BLaER1 (cell line): Measurements from ENCODE around the gene EIF4G3.
A peak's percentile ranks its signal among the peaks of the same experiment; 100 is the strongest.

ENCODE experiments used
- H3K27ac ChIP-seq: shearing (Covaris generic); formaldehyde crosslinking; 2 replicates; pipeline ENCODE4 v1.8.1; 2022
- H3K27me3 ChIP-seq: shearing (Covaris generic); formaldehyde crosslinking; 2 replicates; pipeline ENCODE4 v1.8.1; 2022
- H3K36me3 ChIP-seq: shearing (Covaris generic); formaldehyde crosslinking; 2 replicates; pipeline ENCODE4 v1.8.1; 2022
- H3K4me1 ChIP-seq: shearing (Covaris generic); formaldehyde crosslinking; 2 replicates; pipeline ENCODE4 v1.8.1; 2022
- H3K4me2 ChIP-seq: shearing (Covaris generic); formaldehyde crosslinking; 2 replicates; pipeline ENCODE4 v1.8.1; 2022
- H3K4me3 ChIP-seq: shearing (Covaris generic); formaldehyde crosslinking; 2 replicates; pipeline ENCODE4 v1.8.1; 2022
- H3K9ac ChIP-seq: shearing (Covaris generic); formaldehyde crosslinking; 2 replicates; pipeline ENCODE4 v1.8.1; 2022
- H3K9me3 ChIP-seq: shearing (Covaris generic); formaldehyde crosslinking; 2 replicates; pipeline ENCODE4 v1.8.1; 2022
- H4K20me1 ChIP-seq: shearing (Covaris generic); formaldehyde crosslinking; 2 replicates; pipeline ENCODE4 v1.8.1; 2022
- Cebpa-rat ChIP-seq: shearing (Covaris generic); IDR thresholded peaks from 2 replicates; pipeline ENCODE4 v1.8.1; 2022

Gene EIF4G3

GRCh38 chr1:20975668-20976067 lies 201.0 kb downstream of the EIF4G3 start:
- Histone ChIP-seq H3K27ac (no peak overlapping the region), H3K4me3 (no peak overlapping the region), H3K9ac (no peak overlapping the region), H3K9me3 (no peaks in the 10 kb centered on the region), H3K27me3 (no peaks in the 10 kb centered on the region), H3K36me3 (peaks cover 49% of the 10 kb centered on the region), H3K4me2 (no peak overlapping the region), H4K20me1 (no peaks in the 10 kb centered on the region), H3K4me1 (no peaks in the 10 kb centered on the region)
- TF ChIP-seq Cebpa-rat: no peak

GRCh38 chr1:20974951-20975350 lies 201.7 kb downstream of the EIF4G3 start:
- Histone ChIP-seq H3K9ac (no peak overlapping the region), H3K27me3 (no peaks in the 10 kb centered on the region), H3K27ac (no peak overlapping the region), H3K4me3 (no peak overlapping the region), H4K20me1 (no peaks in the 10 kb centered on the region), H3K4me2 (no peak overlapping the region), H3K4me1 (no peaks in the 10 kb centered on the region), H3K36me3 (peaks cover 49% of the 10 kb centered on the region), H3K9me3 (no peaks in the 10 kb centered on the region)
- TF ChIP-seq Cebpa-rat: no peak

- TF ChIP-seq Cebpa-rat: no peak
- H3K4me1 ChIP-seq: no peaks in the 10 kb centered on the region
- no peak overlapping the region for H3K4me3 ChIP-seq
- H3K9ac ChIP-seq: no peak overlapping the region
- no peaks in the 10 kb centered on the region for H3K9me3 ChIP-seq
- H4K20me1 ChIP-seq: no peaks in the 10 kb centered on the region
- H3K27ac ChIP-seq: no peak overlapping the region
- H3K4me2 ChIP-seq: no peak overlapping the region
- peaks cover 49% of the 10 kb centered on the region for H3K36me3 ChIP-seq
- H3K27me3 ChIP-seq: no peaks in the 10 kb centered on the region
These were observed 202.6 kb downstream of the EIF4G3 start for GRCh38 chr1:20974069-20974468.

DNA sequence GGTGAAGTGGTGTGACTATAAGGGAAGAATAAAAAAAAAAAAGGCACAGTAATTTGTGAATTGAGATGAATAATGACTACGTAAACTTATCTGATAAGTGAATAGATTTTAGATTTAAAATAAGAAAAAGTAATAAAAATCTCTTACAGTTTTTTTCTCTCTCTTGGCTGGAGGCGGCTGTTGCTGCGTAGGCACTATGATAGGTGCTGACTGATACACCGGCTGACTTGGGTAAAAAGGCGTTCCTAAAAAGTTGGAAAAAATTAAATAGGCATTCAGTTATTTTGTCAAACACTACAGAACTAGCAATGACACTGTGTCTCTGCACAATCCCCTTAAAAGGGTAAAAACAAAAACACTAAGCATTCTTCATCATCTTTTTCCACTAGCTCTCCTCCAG lies 203.8 kb downstream of the EIF4G3 start:
- no peak for TF ChIP-seq Cebpa-rat
- no peaks in the 10 kb centered on the region for H3K9me3 ChIP-seq

DNA sequence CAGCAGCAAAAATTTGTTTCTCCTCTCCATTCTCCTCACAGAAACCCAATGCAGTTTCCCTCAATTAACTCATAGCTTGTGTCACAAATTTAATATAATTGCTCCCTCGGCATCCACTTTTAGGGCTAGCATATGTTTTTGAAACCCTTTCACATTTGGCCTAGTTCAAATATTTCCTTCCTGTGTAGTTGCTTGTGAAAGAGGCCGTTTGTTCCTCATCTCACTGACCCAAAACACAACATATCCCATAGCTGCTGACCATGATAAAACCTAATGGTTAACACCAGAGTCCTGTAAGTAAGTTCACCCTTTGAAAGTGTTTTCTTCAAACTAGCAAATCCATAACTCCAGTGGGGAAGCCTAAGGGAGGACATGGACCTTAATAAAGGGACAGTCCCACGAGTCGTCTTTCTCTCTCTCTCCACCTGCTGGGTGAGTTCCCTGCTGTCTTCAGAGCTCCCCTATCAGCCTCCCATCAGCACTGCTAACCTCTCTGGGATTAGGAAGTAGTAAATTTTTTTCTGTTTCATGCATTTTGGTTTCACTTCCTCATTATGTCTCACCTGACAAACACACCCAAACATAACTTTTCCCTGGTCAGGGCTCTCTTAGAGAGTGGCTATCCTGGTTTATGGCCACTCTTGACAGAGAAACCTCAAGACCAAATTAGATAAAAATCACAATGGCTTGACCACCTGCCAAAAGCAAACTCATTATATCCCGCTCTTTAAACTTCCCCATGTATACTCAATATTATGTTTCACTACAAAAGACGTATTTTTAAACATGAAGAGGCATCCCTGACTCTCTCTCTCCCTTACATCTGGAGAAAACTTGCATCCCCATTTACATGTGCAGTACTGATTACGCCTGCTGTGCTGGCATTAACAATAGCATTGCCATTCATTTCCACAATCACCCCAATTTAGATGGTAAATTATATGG lies 211.9 kb downstream of the EIF4G3 start:
- H3K4me1 ChIP-seq: peaks cover 13% of the 10 kb centered on the region
- H3K27me3 ChIP-seq: no peaks in the 10 kb centered on the region
- H3K9me3 ChIP-seq: no peaks in the 10 kb centered on the region
- H4K20me1 ChIP-seq: peaks cover 7% of the 10 kb centered on the region; the same call in 1 of the 2 replicates
- no peak overlapping the region for H3K4me3 ChIP-seq
- H3K4me2 ChIP-seq: peak overlapping the region; percentile 15; the same call in 1 of the 2 replicates
- peaks cover 47% of the 10 kb centered on the region for H3K36me3 ChIP-seq
- no peak overlapping the region for H3K9ac ChIP-seq
- no peak overlapping the region for H3K27ac ChIP-seq
- no peak for TF ChIP-seq Cebpa-rat

More for the DNA sequence above, 203.8 kb downstream of the EIF4G3 start:
- Histone ChIP-seq H3K27me3 (no peaks in the 10 kb centered on the region), H3K4me2 (no peak overlapping the region), H3K4me3 (no peak overlapping the region), H4K20me1 (no peaks in the 10 kb centered on the region), H3K36me3 (peaks cover 60% of the 10 kb centered on the region), H3K9ac (no peak overlapping the region), H3K27ac (no peak overlapping the region), H3K4me1 (no peaks in the 10 kb centered on the region)

DNA sequence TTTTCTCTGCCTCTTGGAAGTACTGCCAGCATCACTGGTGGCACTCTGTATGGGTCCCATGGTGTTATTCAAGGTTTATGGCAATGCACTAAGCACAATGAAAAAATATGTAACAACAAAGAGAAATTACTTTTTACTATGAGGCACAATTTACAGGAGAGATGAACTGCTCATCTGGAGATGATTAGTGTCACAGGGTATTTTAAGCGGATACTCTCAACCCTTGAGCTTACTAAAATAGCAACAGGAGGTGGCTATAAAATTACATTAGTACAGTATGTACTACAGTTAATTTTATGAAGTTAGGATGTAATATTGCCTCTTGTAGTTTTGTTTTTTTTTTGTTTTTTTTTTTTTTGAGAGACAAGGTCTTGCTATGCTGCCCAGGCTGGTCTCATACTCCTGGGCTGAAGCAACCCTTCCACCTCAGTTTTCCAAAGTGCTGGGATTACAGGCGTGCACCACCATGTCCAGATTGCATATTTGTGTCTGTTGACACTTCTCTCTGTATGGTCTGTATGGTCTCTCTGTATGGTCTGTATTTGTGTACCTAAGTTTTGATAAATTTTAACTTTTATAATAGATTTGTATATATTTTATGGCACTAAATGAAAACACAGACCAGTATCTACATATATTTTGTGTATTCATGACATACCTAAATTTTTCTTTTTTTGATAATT lies 214.0 kb downstream of the EIF4G3 start:
- Histone ChIP-seq H3K4me3 (no peak overlapping the region), H3K9me3 (no peaks in the 10 kb centered on the region), H4K20me1 (peaks cover 21% of the 10 kb centered on the region; the same call in 1 of the 2 replicates), H3K4me2 (no peak overlapping the region), H3K9ac (no peak overlapping the region), H3K4me1 (peaks cover 13% of the 10 kb centered on the region), H3K27ac (no peak overlapping the region), H3K27me3 (no peaks in the 10 kb centered on the region), H3K36me3 (peaks cover 28% of the 10 kb centered on the region)
- TF ChIP-seq Cebpa-rat: no peak

- Histone ChIP-seq H3K4me2 (no peak overlapping the region), H4K20me1 (0 out of 2 replicates have a peak, but pooled peaks cover 14% of the 10 kb centered on the region), H3K36me3 (peaks cover 30% of the 10 kb centered on the region), H3K9ac (no peak overlapping the region), H3K27ac (no peak overlapping the region), H3K27me3 (no peaks in the 10 kb centered on the region), H3K9me3 (no peaks in the 10 kb centered on the region), H3K4me1 (no peaks in the 10 kb centered on the region), H3K4me3 (no peak overlapping the region)
- no peak for TF ChIP-seq Cebpa-rat
These were observed 218.3 kb downstream of the EIF4G3 start for GRCh38 chr1:20958430-20958829.

DNA sequence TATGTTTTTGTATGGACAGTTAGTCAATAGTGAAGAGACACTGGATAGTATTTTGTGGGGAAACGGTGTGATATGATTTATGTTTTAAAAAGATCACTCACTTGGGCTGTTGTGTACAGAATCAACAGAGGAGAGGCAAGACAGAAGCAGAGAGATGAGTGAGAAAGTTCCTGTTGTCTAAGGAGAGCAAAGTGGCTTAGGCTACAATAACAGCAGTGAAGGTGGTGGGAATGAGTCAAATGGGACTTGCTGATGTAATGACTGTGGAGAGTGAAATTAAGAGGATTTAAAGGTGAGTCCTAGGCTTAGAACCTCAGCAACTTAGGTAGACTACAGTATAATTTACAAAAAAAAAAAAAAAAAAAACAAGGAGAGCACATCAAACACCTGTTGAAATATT lies 220.4 kb downstream of the EIF4G3 start:
- Histone ChIP-seq H3K4me3 (no peak overlapping the region), H3K9ac (no peak overlapping the region), H3K27ac (no peak overlapping the region), H3K4me2 (no peak overlapping the region), H3K27me3 (no peaks in the 10 kb centered on the region), H3K9me3 (no peaks in the 10 kb centered on the region), H4K20me1 (0 out of 2 replicates have a peak, but pooled peaks cover 14% of the 10 kb centered on the region), H3K4me1 (no peaks in the 10 kb centered on the region), H3K36me3 (peaks cover 31% of the 10 kb centered on the region)
- TF ChIP-seq Cebpa-rat: no peak

- Histone ChIP-seq H4K20me1 (peaks cover 12% of the 10 kb centered on the region; the same call in 1 of the 2 replicates), H3K36me3 (peaks cover 37% of the 10 kb centered on the region), H3K4me3 (no peak overlapping the region), H3K27me3 (no peaks in the 10 kb centered on the region), H3K27ac (no peak overlapping the region), H3K4me2 (peak overlapping the region; percentile 51), H3K4me1 (peaks cover 17% of the 10 kb centered on the region), H3K9me3 (no peaks in the 10 kb centered on the region), H3K9ac (no peak overlapping the region)
- TF ChIP-seq Cebpa-rat: no peak
These were observed 226.0 kb downstream of the EIF4G3 start for GRCh38 chr1:20950679-20951078.
